Measurements from ENCODE around the gene ANKRD40CL. TPM values are rescaled to one million over a fixed set of nuclear protein-coding genes. Genes with fewer than 3 reads are reported as not detected.

The ANKRD40CL gene
- total RNA-seq, 1 donor from 2014 or later = not detected

DNA sequence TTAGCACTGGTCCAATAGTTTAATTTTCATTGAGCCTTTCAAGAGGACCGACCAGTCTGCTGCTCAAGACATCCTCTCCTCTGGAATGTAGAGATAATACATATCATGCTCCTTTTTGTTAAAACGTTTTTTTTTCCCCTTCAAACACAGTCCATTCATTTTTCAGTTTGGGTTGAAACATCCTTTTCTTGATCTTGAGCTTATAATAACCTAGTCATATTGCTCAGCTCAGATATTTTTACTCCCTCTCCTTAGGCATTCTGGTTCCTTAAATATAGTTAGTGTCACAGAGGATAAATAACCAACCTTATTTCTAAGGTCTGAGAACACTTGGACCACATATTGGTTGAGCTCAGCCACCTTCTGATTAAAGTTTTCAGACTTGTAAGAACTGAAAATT, 12.8 kb downstream of the ANKRD40CL start:
- DNase-seq (ENCODE audit: low spot score) = no peak
- H3K4me3 ChIP-seq = no peak overlapping the region
- TF ChIP-seq EZH2 (IDR thresholded peaks at IDR 0.05) = no peak
- no peak for TF ChIP-seq EZH2phosphoT487 (IDR thresholded peaks at IDR 0.05)
- TF ChIP-seq, protein P1, sequence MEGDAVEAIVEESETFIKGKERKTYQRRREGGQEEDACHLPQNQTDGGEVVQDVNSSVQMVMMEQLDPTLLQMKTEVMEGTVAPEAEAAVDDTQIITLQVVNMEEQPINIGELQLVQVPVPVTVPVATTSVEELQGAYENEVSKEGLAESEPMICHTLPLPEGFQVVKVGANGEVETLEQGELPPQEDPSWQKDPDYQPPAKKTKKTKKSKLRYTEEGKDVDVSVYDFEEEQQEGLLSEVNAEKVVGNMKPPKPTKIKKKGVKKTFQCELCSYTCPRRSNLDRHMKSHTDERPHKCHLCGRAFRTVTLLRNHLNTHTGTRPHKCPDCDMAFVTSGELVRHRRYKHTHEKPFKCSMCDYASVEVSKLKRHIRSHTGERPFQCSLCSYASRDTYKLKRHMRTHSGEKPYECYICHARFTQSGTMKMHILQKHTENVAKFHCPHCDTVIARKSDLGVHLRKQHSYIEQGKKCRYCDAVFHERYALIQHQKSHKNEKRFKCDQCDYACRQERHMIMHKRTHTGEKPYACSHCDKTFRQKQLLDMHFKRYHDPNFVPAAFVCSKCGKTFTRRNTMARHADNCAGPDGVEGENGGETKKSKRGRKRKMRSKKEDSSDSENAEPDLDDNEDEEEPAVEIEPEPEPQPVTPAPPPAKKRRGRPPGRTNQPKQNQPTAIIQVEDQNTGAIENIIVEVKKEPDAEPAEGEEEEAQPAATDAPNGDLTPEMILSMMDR (IDR thresholded peaks at IDR 0.05) = no peak
- Mint-ChIP-seq H3K27me3 (ENCODE audit: insufficient read depth, low read depth) (no peaks in the 10 kb centered on the region), H3K27ac (no peak overlapping the region), H3K4me3 (no peak overlapping the region), H3K4me1 (peaks cover 3% of the 10 kb centered on the region), H3K9me3 (no peaks in the 10 kb centered on the region), H3K36me3 (peaks cover 13% of the 10 kb centered on the region)
- H3K4me2 ChIP-seq = no peak overlapping the region
- H3K9ac ChIP-seq = no peak overlapping the region
- peaks cover 47% of the 10 kb centered on the region for H3K36me3 ChIP-seq
- H3K27ac ChIP-seq = no peak overlapping the region
- H3K27me3 ChIP-seq = no peaks in the 10 kb centered on the region
- no peaks in the 10 kb centered on the region for H3K79me2 ChIP-seq (ENCODE audit: low read depth)
- H3K4me1 ChIP-seq = no peaks in the 10 kb centered on the region
- H3K9me3 ChIP-seq (ENCODE audit: low read depth) = no peaks in the 10 kb centered on the region
- peaks cover 67% of the 10 kb centered on the region for H3F3A ChIP-seq (ENCODE audit: low read depth)
- H2AFZ ChIP-seq (replicated peaks) = no peak overlapping the region
- H4K20me1 ChIP-seq (ENCODE audit: low read depth) = peaks cover 6% of the 10 kb centered on the region

DNA sequence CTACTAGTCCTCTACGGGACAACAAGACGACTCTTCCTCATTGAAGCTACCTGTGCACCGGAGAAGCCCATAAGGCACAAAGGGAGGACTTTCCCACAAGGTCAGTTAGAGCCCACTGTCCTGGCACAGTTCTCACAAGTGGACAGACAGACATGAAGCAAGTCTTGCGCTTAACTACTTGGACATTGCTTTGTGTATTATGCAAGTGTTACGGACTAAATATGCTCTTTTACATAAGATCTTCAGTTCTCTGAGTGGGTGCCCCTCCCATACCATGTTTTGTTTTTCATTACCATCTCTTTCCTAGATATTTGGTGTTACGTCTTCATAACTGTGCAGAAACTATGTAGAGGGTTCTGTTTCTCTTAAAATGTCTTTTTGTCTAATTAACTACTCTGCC, 18.1 kb downstream of the ANKRD40CL start:
- Mint-ChIP-seq H3K9me3 (no peaks in the 10 kb centered on the region), H3K27ac (no peak overlapping the region), H3K36me3 (peaks cover 28% of the 10 kb centered on the region), H3K4me3 (no peak overlapping the region), H3K4me1 (no peaks in the 10 kb centered on the region), H3K27me3 (ENCODE audit: insufficient read depth, low read depth) (no peaks in the 10 kb centered on the region)
- peaks cover 70% of the 10 kb centered on the region for H3K36me3 ChIP-seq
- H4K20me1 ChIP-seq (ENCODE audit: low read depth) = peaks cover 29% of the 10 kb centered on the region
- no peak overlapping the region for H3K4me3 ChIP-seq
- no peak overlapping the region for H3K27ac ChIP-seq
- no peaks in the 10 kb centered on the region for H3K9me3 ChIP-seq (ENCODE audit: low read depth)
- H3K27me3 ChIP-seq = no peaks in the 10 kb centered on the region
- no peak for DNase-seq (ENCODE audit: low spot score)
- peaks cover 9% of the 10 kb centered on the region for H3K79me2 ChIP-seq (ENCODE audit: low read depth)
- no peaks in the 10 kb centered on the region for H3K4me1 ChIP-seq
- TF ChIP-seq EZH2 (IDR thresholded peaks at IDR 0.05) (no peak), EZH2phosphoT487 (IDR thresholded peaks at IDR 0.05) (no peak)
- TF ChIP-seq, protein P1 (IDR thresholded peaks at IDR 0.05) = no peak
- H3K4me2 ChIP-seq = no peak overlapping the region
- H2AFZ ChIP-seq (replicated peaks) = no peak overlapping the region
- no peak overlapping the region for H3K9ac ChIP-seq
- peaks cover 47% of the 10 kb centered on the region for H3F3A ChIP-seq (ENCODE audit: low read depth)

DNA sequence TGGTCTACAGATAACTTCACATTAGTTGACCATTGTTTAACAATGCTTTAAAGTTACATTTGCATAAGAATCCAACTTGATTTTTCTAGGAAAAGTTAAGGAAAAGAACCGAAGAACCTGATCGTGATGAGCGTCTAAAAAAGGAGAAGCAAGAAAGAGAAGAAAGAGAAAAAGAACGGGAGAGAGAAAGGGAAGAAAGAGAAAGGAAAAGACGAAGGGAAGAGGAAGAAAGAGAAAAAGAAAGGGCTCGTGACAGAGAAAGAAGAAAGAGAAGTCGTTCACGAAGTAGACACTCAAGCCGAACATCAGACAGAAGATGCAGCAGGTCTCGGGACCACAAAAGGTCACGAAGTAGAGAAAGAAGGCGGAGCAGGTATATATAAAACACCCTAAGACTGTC, 21.7 kb downstream of the ANKRD40CL start:
- Histone ChIP-seq H3K9ac (no peak overlapping the region), H3K4me3 (no peak overlapping the region), H3K4me1 (no peaks in the 10 kb centered on the region), H4K20me1 (ENCODE audit: low read depth) (peaks cover 36% of the 10 kb centered on the region), H3K27me3 (no peaks in the 10 kb centered on the region), H3K36me3 (peaks cover 76% of the 10 kb centered on the region), H3K4me2 (no peak overlapping the region), H2AFZ (replicated peaks) (no peak overlapping the region), H3K9me3 (ENCODE audit: low read depth) (no peaks in the 10 kb centered on the region), H3K27ac (no peak overlapping the region), H3K79me2 (ENCODE audit: low read depth) (peaks cover 33% of the 10 kb centered on the region), H3F3A (ENCODE audit: low read depth) (peaks cover 46% of the 10 kb centered on the region)
- DNase-seq (ENCODE audit: low spot score) = no peak
- Mint-ChIP-seq H3K4me1 (no peaks in the 10 kb centered on the region), H3K9me3 (no peaks in the 10 kb centered on the region), H3K27ac (no peak overlapping the region), H3K4me3 (no peak overlapping the region), H3K27me3 (ENCODE audit: insufficient read depth, low read depth) (no peaks in the 10 kb centered on the region), H3K36me3 (peaks cover 43% of the 10 kb centered on the region)
- TF ChIP-seq EZH2phosphoT487 (IDR thresholded peaks at IDR 0.05) = no peak
- TF ChIP-seq EZH2 (IDR thresholded peaks at IDR 0.05) = no peak
- TF ChIP-seq, protein P1 (IDR thresholded peaks at IDR 0.05) = no peak

Data from neural progenitor cell (in vitro differentiated cells).